Stimulated activated CD4-positive, alpha-beta T cell treated with anti-CD3 and anti-CD28 coated beads, TNF-alpha, amount 100 ng/mL, for 1 hour (primary cell): ENCODE measurements around the gene STX10.
"Not testable (repeated sequence)": the region's sequence is repeated elsewhere in the genome, so short reads cannot be mapped to it uniquely, and the experiment has no call there.

ENCODE experiments used
- DNase-seq, 3 donors: peaks; one replicate each; pipeline ENCODE4 v3.0.0-alpha.2; 2020; ENCODE audit warnings: low read depth in 3 of 3, low spot score in 1 of 3

The STX10 gene

GRCh38 chr19:13150187-13150930 lies at the start of gene STX10, which contains the start of gene IER2:
STX10 (minus strand) TSS chr19:13150375; CDS start chr19:13150173, 202 bp downstream.
IER2 (plus strand) TSS chr19:13150411; CDS start chr19:13153187, 2,776 bp downstream.
- peak; percentile 83 to 88 (median 84) for DNase-seq

GRCh38 chr19:13198634-13199033 lies 48.5 kb upstream of the STX10 start:
- no peak for DNase-seq

- DNase-seq, result peak in 1 of 3 donors; percentile 38
Observed at GRCh38 chr19:13195678-13196077, 45.5 kb upstream of the STX10 start.

GRCh38 chr19:13190781-13191540 lies 40.8 kb upstream of the STX10 start:
- DNase-seq, result no peak

- DNase-seq, result no peak
Observed at GRCh38 chr19:13189600-13189999, 39.4 kb upstream of the STX10 start.

- DNase-seq, result no peak
Observed at GRCh38 chr19:13187419-13187818, 37.2 kb upstream of the STX10 start.

- DNase-seq, result not testable (repeated sequence)
Observed at GRCh38 chr19:13186688-13187087, 36.5 kb upstream of the STX10 start.

GRCh38 chr19:13185763-13186657 lies 35.8 kb upstream of the STX10 start:
- DNase-seq, result not testable (repeated sequence)

- not testable (repeated sequence) for DNase-seq
Observed at GRCh38 chr19:13184926-13185325, 34.8 kb upstream of the STX10 start.

- no peak for DNase-seq
Observed at GRCh38 chr19:13181747-13182388, 31.7 kb upstream of the STX10 start.

- not testable (repeated sequence) for DNase-seq
Observed at GRCh38 chr19:13178291-13178690, 28.1 kb upstream of the STX10 start.

GRCh38 chr19:13177584-13177983 lies 27.4 kb upstream of the STX10 start:
- not testable (repeated sequence) for DNase-seq

- no peak for DNase-seq
Observed at GRCh38 chr19:13176345-13176744, 26.2 kb upstream of the STX10 start.

GRCh38 chr19:13173139-13173737 lies 23.1 kb upstream of the STX10 start:
- no peak for DNase-seq

GRCh38 chr19:13172346-13173138 lies 22.4 kb upstream of the STX10 start:
- DNase-seq, result peak; percentile 64

- DNase-seq, result no peak
Observed at GRCh38 chr19:13171146-13171545, 21.0 kb upstream of the STX10 start.

GRCh38 chr19:13169769-13170168 lies 19.6 kb upstream of the STX10 start:
- no peak for DNase-seq

- not testable (repeated sequence) for DNase-seq
Observed at GRCh38 chr19:13166151-13166550, 16.0 kb upstream of the STX10 start.
